Bronchial epithelial cell (primary cell): Measurements from ENCODE around the gene TMEM80. TPM values are rescaled to one million over a fixed set of nuclear protein-coding genes. Genes with fewer than 3 reads are reported as not detected.

Experiments
- DNase-seq: peaks from one replicate; pipeline ENCODE4 v3.0.0-alpha.2; 2010; ENCODE audit warnings: low read depth
- FAIRE-seq: peaks from 2 replicates; lab custom pipeline; 2011; peaks lifted over from hg19 to GRCh38; lab: Jason Lieb, UNC
- H3K27me3 ChIP-seq: 2 replicates; pipeline ENCODE4 v1.5.1; 2011; ENCODE audit warnings: low read length; ENCODE audit not compliant: control insufficient read depth, insufficient read depth
- H3K36me3 ChIP-seq: 2 replicates; pipeline ENCODE4 v1.5.1; 2011; ENCODE audit warnings: low read length; ENCODE audit not compliant: control insufficient read depth, insufficient read depth
- H3K4me3 ChIP-seq: 2 replicates; pipeline ENCODE4 v1.5.1; 2011; ENCODE audit warnings: mild to moderate bottlenecking, low read depth, low read length, control low read depth
- CTCF ChIP-seq: IDR thresholded peaks from 2 replicates; pipeline ENCODE4 v1.5.1; 2011; ENCODE audit warnings: mild to moderate bottlenecking, moderate library complexity, low read length, control low read depth, inconsistent platforms; ENCODE audit not compliant: insufficient read depth, severe bottlenecking
- total RNA-seq: library from RNA; depleted of rRNA; stranded (reverse); fragments of >200 nt; gene quantifications from 2 replicates; pipeline ENCODE4 v1.2.1, GENCODE V29; 2014

The TMEM80 gene
- total RNA-seq, 1 donor from 2014 or later: 9.0 TPM

GRCh38 chr11:655036-655726, 40.4 kb upstream of the TMEM80 start:
- TF ChIP-seq CTCF: no peak
- H3K27me3 ChIP-seq: no peaks in the 10 kb centered on the region
- FAIRE-seq (no peak), DNase-seq (peak; percentile 46)
- no peak overlapping the region for H3K4me3 ChIP-seq
- H3K36me3 ChIP-seq: peaks cover 9% of the 10 kb centered on the region

- H3K27me3 ChIP-seq: no peaks in the 10 kb centered on the region
- H3K36me3 ChIP-seq: peaks cover 14% of the 10 kb centered on the region
- no peak overlapping the region for H3K4me3 ChIP-seq
- no peak for TF ChIP-seq CTCF
- FAIRE-seq (no peak), DNase-seq (no peak)
These were observed 39.2 kb upstream of the TMEM80 start for GRCh38 chr11:656426-656825.

GRCh38 chr11:656866-657265, 38.8 kb upstream of the TMEM80 start:
- Histone ChIP-seq H3K36me3 (peaks cover 16% of the 10 kb centered on the region), H3K27me3 (no peaks in the 10 kb centered on the region), H3K4me3 (no peak overlapping the region)
- TF ChIP-seq CTCF: no peak
- FAIRE-seq (no peak), DNase-seq (no peak)

GRCh38 chr11:657691-658126, 37.9 kb upstream of the TMEM80 start:
- FAIRE-seq (no peak), DNase-seq (no peak)
- no peak for TF ChIP-seq CTCF
- no peaks in the 10 kb centered on the region for H3K27me3 ChIP-seq
- H3K4me3 ChIP-seq: no peak overlapping the region
- peaks cover 20% of the 10 kb centered on the region for H3K36me3 ChIP-seq

- FAIRE-seq: no peak
- no peak for TF ChIP-seq CTCF
- no peak for DNase-seq
- Histone ChIP-seq H3K27me3 (no peaks in the 10 kb centered on the region), H3K4me3 (no peak overlapping the region), H3K36me3 (peaks cover 16% of the 10 kb centered on the region)
These were observed 36.0 kb upstream of the TMEM80 start for GRCh38 chr11:659532-660085.
